Right lobe of liver (tissue), 4 donors: Measurements from ENCODE around the gene FAM78B.

ENCODE experiments used
- CTCF ChIP-seq, 4 donors: fragments of 200-600 bp in 3 of 4; fragments of 450-650 bp in 1 of 4; IDR thresholded peaks; one replicate each; pipeline versions ENCODE4 v1.5.1 to v1.8.0; 2016 to 2022; ENCODE audit warnings: antibody characterized with exemption in 4 of 4, mild to moderate bottlenecking in 2 of 4
- POLR2A ChIP-seq: fragments of 450-650 bp; IDR thresholded peaks from one replicate; pipeline ENCODE4 v1.6.1; 2017; ENCODE audit warnings: antibody characterized with exemption, mild to moderate bottlenecking
- donor health status: DM: no; HTN: no; CAD: no.
- donor health status: DM: no; HTN: no; CAD: no.
- donor health status: DM: no; HTN: yes; CAD: no.

- no peak for TF ChIP-seq CTCF (IDR thresholded peaks at IDR 0.05)
- no peak for TF ChIP-seq POLR2A
Observed at GRCh38 chr1:166129006-166129405, 37.8 kb downstream of the FAM78B start.
